GM21737 (cell line): ENCODE results near the gene SDF2L1.
"Not testable (repeated sequence)": the region's sequence is repeated elsewhere in the genome, so short reads cannot be mapped to it uniquely, and the experiment has no call there.

Source experiments
- ATAC-seq: cut with Tn5 transposase; IDR thresholded peaks from one replicate; pipeline ENCODE4 v1.9.1; 2021; ENCODE audit warnings: mild to moderate bottlenecking, moderate library complexity; ENCODE audit not compliant: unreplicated experiment

The SDF2L1 gene

GRCh38 chr22:21684492-21685163, 42.5 kb downstream of the SDF2L1 start:
- no peak for ATAC-seq

- no peak for ATAC-seq
These were observed 43.0 kb downstream of the SDF2L1 start for GRCh38 chr22:21685164-21685513.

- ATAC-seq, result no peak
These were observed 44.1 kb downstream of the SDF2L1 start for GRCh38 chr22:21686193-21686608.

GRCh38 chr22:21686634-21687393, 44.7 kb downstream of the SDF2L1 start:
- no peak for ATAC-seq

GRCh38 chr22:21687685-21688259, 45.7 kb downstream of the SDF2L1 start:
- no peak for ATAC-seq

GRCh38 chr22:21688341-21688705, 46.2 kb downstream of the SDF2L1 start:
- no peak for ATAC-seq

- no peak for ATAC-seq
These were observed 46.7 kb downstream of the SDF2L1 start for GRCh38 chr22:21688706-21689381.

GRCh38 chr22:21690401-21690801, 48.3 kb downstream of the SDF2L1 start:
- ATAC-seq, result no peak

GRCh38 chr22:21691816-21692215, 49.7 kb downstream of the SDF2L1 start:
- ATAC-seq, result no peak

GRCh38 chr22:21692856-21693255, 50.8 kb downstream of the SDF2L1 start:
- not testable (repeated sequence) for ATAC-seq

- ATAC-seq, result no peak
These were observed 51.4 kb downstream of the SDF2L1 start for GRCh38 chr22:21693333-21693998.
